Measurements from ENCODE around the gene COL26A1.

DNA sequence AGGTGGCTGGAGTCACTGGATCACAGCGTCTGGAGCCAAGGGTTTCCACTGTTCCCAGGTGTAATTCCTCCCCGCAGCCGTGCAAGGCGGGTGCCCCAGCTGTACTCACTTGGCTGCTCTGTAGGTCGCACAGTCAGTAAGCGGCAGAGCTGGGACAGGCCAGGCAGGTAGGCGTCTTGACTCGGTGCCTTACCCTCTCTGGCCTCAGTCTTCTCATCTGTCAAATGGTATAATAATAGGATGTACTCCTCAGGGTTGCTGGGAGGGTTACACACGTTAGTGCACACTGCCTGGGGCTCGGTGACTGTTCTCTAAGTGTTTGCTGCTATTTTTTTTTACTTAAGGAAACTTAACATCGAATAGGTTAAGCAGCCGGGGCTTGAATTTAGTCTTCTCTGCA lies 239.4 kb downstream of the COL26A1 start:
- TF ChIP-seq POLR2A (IDR thresholded peaks at IDR 0.05), result no peak
- TF ChIP-seq, protein P1, sequence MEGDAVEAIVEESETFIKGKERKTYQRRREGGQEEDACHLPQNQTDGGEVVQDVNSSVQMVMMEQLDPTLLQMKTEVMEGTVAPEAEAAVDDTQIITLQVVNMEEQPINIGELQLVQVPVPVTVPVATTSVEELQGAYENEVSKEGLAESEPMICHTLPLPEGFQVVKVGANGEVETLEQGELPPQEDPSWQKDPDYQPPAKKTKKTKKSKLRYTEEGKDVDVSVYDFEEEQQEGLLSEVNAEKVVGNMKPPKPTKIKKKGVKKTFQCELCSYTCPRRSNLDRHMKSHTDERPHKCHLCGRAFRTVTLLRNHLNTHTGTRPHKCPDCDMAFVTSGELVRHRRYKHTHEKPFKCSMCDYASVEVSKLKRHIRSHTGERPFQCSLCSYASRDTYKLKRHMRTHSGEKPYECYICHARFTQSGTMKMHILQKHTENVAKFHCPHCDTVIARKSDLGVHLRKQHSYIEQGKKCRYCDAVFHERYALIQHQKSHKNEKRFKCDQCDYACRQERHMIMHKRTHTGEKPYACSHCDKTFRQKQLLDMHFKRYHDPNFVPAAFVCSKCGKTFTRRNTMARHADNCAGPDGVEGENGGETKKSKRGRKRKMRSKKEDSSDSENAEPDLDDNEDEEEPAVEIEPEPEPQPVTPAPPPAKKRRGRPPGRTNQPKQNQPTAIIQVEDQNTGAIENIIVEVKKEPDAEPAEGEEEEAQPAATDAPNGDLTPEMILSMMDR (IDR thresholded peaks at IDR 0.05), result no peak
- TF ChIP-seq POLR2AphosphoS5 (IDR thresholded peaks at IDR 0.05), result no peak
